Adipocyte (in vitro differentiated cells): ENCODE results near the gene PRRC2B.
"Not testable (repeated sequence)": the region's sequence is repeated elsewhere in the genome, so short reads cannot be mapped to it uniquely, and the experiment has no call there.

Experiments used
- DNase-seq: peaks from one replicate; pipeline ENCODE4 v3.0.0-alpha.2; 2015; ENCODE audit warnings: low read depth
- H3K27me3 ChIP-seq: replicated peaks from 2 replicates; pipeline ENCODE4 v1.7.0; 2013; ENCODE audit warnings: mild to moderate bottlenecking, low read length, moderate library complexity; ENCODE audit not compliant: control insufficient read depth, insufficient read depth
- H3K36me3 ChIP-seq: 2 replicates; pipeline ENCODE4 v1.7.0; 2013; ENCODE audit warnings: low read length, mild to moderate bottlenecking, moderate library complexity; ENCODE audit not compliant: control insufficient read depth, insufficient read depth, severe bottlenecking
- H3K4me1 ChIP-seq: 2 replicates; pipeline ENCODE4 v1.7.0; 2013; ENCODE audit warnings: mild to moderate bottlenecking, low read length, moderate library complexity; ENCODE audit not compliant: control insufficient read depth, insufficient read depth
- H3K4me3 ChIP-seq: 2 replicates; pipeline ENCODE4 v1.7.0; 2013; ENCODE audit warnings: mild to moderate bottlenecking, low read length, moderate library complexity
- H3K9ac ChIP-seq: 2 replicates; pipeline ENCODE4 v1.7.0; 2013; ENCODE audit warnings: mild to moderate bottlenecking, low read length, moderate library complexity
- H3K9me3 ChIP-seq: 2 replicates; pipeline ENCODE4 v1.7.0; 2013; ENCODE audit warnings: mild to moderate bottlenecking, low read length, moderate library complexity; ENCODE audit not compliant: control insufficient read depth

The PRRC2B gene

DNA sequence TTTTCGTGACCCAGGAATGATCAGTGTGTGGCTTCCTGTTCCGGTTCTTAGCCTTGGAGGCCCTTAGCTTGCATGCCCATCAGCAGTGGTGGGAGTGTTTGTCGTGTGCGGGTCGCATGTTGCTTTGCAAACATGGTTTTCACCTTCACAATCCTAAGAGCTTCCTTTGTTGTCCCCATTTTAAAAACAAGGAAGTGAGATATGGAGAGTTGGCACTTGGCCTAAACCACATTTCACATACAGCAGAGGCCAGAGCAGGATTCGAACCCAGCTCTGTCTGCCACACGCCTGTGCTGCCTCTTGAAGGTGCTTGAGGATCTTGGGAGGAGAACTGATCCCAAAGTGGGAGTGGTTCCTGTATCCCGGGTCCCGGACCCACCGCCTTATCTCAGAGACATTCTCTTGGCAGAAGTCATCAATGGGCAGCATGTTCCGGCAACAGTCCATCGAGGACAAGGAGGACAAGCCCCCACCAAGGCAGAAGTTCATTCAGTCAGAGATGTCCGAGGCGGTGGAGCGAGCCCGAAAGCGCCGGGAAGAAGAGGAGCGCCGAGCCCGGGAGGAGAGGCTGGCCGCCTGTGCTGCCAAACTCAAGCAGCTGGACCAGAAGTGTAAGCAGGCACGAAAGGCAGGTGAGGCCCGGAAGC is 70.6 kb downstream of the PRRC2B start:
- no peaks in the 10 kb centered on the region for H3K9me3 ChIP-seq
- H3K36me3 ChIP-seq = peaks cover 93% of the 10 kb centered on the region
- H3K9ac ChIP-seq = no peak overlapping the region
- H3K4me3 ChIP-seq = no peak overlapping the region
- H3K4me1 ChIP-seq = no peaks in the 10 kb centered on the region
- no peak for DNase-seq
- no peaks in the 10 kb centered on the region for H3K27me3 ChIP-seq

DNA sequence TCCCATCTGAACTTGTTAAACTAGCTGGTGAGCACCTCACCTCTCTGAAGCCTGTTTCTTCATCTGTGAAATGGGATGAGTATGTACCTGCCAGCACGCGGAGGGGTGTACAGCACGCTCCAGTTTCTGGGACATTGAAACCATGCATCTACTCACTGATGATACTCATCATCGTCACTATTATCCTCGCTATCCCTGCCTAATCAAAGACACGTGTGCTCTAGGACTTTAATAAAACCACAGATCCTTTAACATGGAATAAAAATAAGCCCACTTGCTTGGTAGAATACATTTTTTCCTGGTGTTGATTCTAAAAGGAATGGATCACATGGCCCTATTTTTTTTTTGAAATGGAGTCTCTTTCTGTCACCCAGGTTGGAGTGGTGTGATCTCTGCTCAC is 71.5 kb downstream of the PRRC2B start:
- no peak for DNase-seq
- Histone ChIP-seq H3K4me1 (no peaks in the 10 kb centered on the region), H3K9ac (no peak overlapping the region), H3K9me3 (no peaks in the 10 kb centered on the region), H3K36me3 (peaks cover 93% of the 10 kb centered on the region), H3K27me3 (no peaks in the 10 kb centered on the region), H3K4me3 (no peak overlapping the region)

DNA sequence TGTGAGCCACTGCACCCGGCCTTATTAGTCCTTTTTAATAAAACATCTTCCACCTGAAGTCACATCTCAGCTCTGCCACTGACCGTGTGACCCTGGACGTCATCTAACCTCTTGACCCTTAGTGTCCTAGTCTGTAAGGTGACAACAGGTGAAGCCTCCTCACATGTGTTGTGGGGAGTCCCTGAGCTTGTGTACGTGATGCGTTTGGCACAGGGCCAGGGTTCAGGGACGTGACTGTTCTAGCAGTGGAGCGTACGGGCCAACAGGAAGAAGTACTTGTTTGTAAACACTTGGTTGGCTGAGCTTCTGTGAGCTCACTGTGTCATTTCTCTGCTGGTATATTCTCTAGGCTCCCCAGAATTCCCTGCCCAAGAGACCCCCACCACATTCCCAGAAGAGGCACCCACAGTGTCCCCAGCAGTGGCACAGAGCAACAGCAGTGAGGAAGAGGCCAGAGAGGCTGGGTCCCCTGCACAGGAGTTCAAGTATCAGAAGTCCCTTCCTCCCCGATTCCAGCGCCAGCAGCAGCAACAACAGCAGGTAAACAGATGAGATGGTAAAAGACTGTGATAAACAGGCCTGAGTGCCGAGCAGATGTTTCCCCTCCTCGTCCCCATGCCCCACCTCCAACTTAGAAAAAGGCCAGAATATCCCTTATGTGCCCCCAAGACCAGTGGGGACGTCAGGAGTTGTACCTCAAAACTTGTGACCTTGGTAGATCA is 73.5 kb downstream of the PRRC2B start:
- Histone ChIP-seq H3K9ac (no peak overlapping the region), H3K4me3 (no peak overlapping the region), H3K27me3 (no peaks in the 10 kb centered on the region), H3K9me3 (peaks cover 3% of the 10 kb centered on the region), H3K36me3 (peaks cover 93% of the 10 kb centered on the region), H3K4me1 (no peaks in the 10 kb centered on the region)
- no peak for DNase-seq

DNA sequence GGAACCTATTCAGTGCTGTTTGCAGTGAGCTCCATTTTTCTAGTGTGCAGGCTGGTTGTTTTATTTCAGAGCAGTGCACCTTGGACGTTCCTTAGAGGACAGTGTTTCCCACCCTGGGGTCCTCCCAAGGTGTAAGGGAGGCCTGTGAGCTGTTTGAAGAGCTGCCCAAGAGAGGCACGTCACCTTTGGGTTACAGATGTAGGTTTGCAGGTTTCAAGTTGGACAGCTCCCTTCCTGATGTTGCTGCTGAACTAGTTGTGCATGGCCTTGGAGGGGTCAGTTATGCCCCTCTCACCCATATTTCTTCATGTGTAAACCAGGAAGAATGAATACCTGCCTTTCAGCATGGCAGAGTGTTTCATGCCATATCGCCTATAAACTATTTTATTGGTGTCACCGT is 74.1 kb downstream of the PRRC2B start:
- Histone ChIP-seq H3K9me3 (peaks cover 3% of the 10 kb centered on the region), H3K4me1 (no peaks in the 10 kb centered on the region), H3K36me3 (peaks cover 94% of the 10 kb centered on the region), H3K27me3 (no peaks in the 10 kb centered on the region), H3K4me3 (no peak overlapping the region), H3K9ac (no peak overlapping the region)
- no peak for DNase-seq

DNA sequence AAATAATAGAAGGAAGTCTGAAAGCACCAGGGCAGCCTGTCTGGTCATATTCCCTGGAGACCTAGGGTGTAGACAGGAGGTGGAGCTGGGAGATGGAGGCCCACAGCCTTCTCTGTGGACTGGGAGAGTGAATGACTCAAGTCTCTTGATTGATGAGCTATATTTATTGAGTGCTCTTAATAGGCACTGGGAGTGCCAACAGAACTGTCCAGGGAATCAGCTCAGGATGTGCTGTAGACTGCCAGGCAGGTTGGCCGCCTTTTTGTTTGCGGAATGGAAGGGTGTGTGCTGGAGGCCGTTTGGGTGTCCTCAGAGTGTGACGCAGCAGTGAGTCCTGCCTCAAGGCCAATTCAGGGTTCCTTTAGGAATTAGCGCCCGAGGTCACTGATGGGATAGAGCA is 75.5 kb downstream of the PRRC2B start:
- DNase-seq = no peak
- peaks cover 95% of the 10 kb centered on the region for H3K36me3 ChIP-seq

DNA sequence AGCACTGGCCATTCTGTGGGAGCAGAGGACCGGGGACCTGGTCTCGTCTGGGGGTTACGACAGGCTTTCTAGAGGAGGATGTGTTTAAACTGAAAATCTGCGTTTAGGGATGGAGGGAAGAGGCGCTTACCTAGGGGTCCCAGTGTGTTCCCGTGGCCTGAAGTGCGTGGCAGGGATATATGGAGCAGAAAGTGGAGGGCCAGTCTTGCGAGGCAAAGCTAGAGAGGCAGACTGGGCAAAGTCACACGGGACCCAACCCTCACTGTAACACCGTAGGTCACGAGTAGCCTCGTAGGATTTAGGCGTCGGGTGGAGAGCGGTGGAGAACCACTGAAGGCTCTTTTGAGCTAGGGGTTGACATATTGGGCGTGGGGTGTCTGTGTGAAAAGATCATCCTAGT is 76.1 kb downstream of the PRRC2B start:
- Histone ChIP-seq H3K27me3 (no peaks in the 10 kb centered on the region), H3K4me1 (no peaks in the 10 kb centered on the region), H3K36me3 (peaks cover 95% of the 10 kb centered on the region), H3K9me3 (peaks cover 3% of the 10 kb centered on the region), H3K9ac (no peak overlapping the region), H3K4me3 (no peak overlapping the region)
- DNase-seq = no peak

More for the DNA sequence above, 75.5 kb downstream of the PRRC2B start:
- Histone ChIP-seq H3K9me3 (peaks cover 3% of the 10 kb centered on the region), H3K4me1 (no peaks in the 10 kb centered on the region), H3K4me3 (no peak overlapping the region), H3K9ac (no peak overlapping the region), H3K27me3 (no peaks in the 10 kb centered on the region)

DNA sequence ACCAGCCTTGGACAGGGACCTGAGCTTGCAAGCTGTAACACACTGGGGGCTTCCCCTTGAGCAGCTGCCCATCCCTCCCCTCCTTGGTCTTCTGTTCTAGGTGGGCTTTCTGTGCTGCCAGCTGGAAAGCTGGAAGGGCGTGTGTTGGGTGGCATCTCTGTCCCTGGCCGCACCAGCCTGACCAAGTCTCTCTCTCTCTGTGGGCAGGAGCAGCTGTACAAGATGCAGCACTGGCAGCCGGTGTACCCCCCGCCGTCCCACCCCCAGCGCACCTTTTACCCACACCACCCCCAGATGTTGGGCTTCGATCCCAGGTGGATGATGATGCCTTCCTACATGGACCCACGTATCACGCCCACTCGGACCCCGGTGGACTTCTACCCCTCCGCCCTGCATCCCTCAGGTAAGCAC is 76.7 kb downstream of the PRRC2B start:
- H3K36me3 ChIP-seq = peaks cover 95% of the 10 kb centered on the region

DNA sequence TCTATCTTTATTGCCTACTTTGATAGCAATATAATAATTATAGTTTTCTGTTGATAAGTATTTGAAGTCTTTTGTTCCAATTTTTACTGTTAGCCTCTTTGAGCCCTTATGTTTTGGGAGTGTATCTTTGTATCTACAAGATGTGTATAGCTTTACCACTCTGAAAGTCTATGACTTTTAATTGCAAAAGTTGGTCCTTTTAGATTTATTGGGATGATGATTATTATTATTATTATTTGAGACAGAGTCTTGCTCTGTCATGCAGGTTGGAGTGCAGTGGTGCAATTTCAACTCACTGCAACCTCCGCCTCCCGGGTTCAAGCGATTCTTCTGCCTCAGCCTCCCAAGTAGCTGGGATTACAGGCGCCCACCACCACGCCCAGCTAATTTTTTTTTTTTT is 78.2 kb downstream of the PRRC2B start:
- not testable (repeated sequence) for H3K9ac ChIP-seq, H3K27me3 ChIP-seq, DNase-seq, H3K4me1 ChIP-seq, H3K4me3 ChIP-seq, H3K9me3 ChIP-seq
- H3K36me3 ChIP-seq = peaks cover 97% of the 10 kb centered on the region

More for the DNA sequence above, 76.7 kb downstream of the PRRC2B start:
- DNase-seq = no peak
- H3K9ac ChIP-seq = no peak overlapping the region
- H3K4me1 ChIP-seq = no peaks in the 10 kb centered on the region
- H3K27me3 ChIP-seq = no peaks in the 10 kb centered on the region
- H3K4me3 ChIP-seq = no peak overlapping the region
- H3K9me3 ChIP-seq = peaks cover 3% of the 10 kb centered on the region

DNA sequence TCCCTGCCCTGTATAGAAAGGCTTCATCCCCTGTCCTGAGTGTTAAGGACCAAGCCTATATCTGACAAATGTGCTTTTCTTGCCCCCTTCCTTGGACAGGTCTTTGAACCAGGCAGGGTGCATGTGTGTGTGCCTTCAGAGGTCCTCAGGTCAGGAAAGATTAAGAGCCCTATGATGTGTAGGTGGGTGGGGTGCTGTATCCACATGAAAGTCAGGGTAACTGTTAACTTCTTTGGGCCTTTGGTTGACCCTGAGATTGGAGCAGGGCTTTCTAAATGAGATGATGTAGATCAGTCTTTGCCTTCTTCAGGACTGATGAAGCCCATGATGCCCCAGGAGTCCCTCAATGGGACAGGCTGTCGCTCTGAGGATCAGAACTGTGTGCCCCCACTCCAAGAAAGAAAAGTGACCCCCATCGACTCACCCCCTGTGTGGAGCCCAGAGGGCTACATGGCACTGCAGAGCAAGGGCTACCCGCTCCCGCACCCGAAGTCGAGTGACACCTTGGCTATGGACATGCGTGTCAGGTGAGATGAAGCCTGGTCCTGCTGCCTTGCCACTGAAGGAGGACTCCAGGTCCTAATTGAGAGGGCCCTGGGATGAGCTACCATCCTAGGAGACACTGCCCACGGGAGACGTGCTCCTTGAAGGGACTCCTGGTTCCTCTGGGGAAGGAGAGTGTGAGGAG is 79.5 kb downstream of the PRRC2B start:
- Histone ChIP-seq H3K9me3 (peaks cover 3% of the 10 kb centered on the region), H3K27me3 (no peaks in the 10 kb centered on the region), H3K4me3 (no peak overlapping the region), H3K9ac (no peak overlapping the region), H3K4me1 (no peaks in the 10 kb centered on the region), H3K36me3 (peaks cover 97% of the 10 kb centered on the region)
- no peak for DNase-seq

DNA sequence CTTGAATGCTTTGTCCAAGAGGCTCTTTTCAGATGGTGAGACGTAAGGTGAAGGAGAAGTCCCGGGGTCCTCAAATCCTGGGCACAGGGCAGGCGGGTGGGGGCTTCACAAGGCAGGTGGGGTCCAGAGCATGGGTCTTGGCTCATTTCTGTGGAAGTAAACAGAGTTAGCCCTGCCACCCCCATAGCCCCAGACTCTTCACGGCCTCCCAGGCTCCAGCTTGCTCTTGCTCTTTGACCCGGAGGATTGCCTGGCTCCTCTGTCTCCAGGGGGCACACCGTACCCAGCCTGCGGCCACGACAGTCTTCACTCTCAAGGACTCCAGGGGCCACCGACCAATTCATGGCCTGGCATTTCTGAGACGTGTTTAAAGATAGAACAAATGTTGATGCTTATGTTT is 80.0 kb downstream of the PRRC2B start:
- no peak overlapping the region for H3K9ac ChIP-seq
- H3K36me3 ChIP-seq = peaks cover 95% of the 10 kb centered on the region
- H3K4me3 ChIP-seq = no peak overlapping the region
- no peaks in the 10 kb centered on the region for H3K27me3 ChIP-seq
- no peak for DNase-seq
- no peaks in the 10 kb centered on the region for H3K4me1 ChIP-seq
- H3K9me3 ChIP-seq = peaks cover 3% of the 10 kb centered on the region

DNA sequence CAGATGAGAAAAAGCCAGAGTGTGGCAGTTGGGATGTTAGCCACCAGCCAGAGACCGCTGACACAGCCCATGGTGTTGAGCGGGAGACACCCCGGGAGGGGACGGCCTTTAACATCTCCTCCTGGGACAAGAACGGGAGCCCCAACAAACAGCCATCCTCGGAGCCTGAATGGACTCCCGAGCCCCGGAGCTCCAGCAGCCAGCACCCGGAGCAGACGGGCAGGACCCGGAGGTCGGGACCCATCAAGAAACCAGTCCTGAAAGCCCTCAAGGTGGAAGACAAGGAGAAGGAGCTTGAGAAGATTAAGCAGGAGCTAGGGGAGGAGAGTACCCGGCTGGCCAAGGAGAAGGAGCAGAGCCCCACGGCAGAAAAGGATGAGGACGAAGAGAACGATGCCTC is 80.8 kb downstream of the PRRC2B start:
- Histone ChIP-seq H3K9me3 (peaks cover 3% of the 10 kb centered on the region), H3K4me3 (no peak overlapping the region), H3K36me3 (peaks cover 96% of the 10 kb centered on the region), H3K27me3 (no peaks in the 10 kb centered on the region), H3K9ac (no peak overlapping the region), H3K4me1 (no peaks in the 10 kb centered on the region)
- DNase-seq = no peak
